H1 (cell line): Measurements from ENCODE around the gene RAPH1.
A peak's percentile ranks its signal among the peaks of the same experiment; 100 is the strongest.

Experiments used
- BRCA1 ChIP-seq: IDR thresholded peaks from 2 replicates; pipeline ENCODE4 v1.6.1; 2012; ENCODE audit warnings: low read depth, low read length, improper control_type of control experiment
- CEBPB ChIP-seq: IDR thresholded peaks from 2 replicates; pipeline ENCODE4 v1.6.1; 2012; ENCODE audit warnings: low read depth, low read length
- CREB1 ChIP-seq: IDR thresholded peaks from 2 replicates; pipeline ENCODE4 v1.6.1; 2012; ENCODE audit warnings: inconsistent platforms
- EP300 ChIP-seq, 2 experiments: IDR thresholded peaks; 1 replicate in 1 of 2; 2 replicates in 1 of 2; pipeline ENCODE4 v1.6.1; 2011 to 2012; ENCODE audit warnings: low read depth in 2 of 2, low read length in 2 of 2, mild to moderate bottlenecking in 2 of 2, borderline replicate concordance in 1 of 2, inconsistent platforms in 1 of 2, moderate library complexity in 1 of 2
- POLR2A ChIP-seq, 2 experiments: IDR thresholded peaks; 1 replicate in 1 of 2; 2 replicates in 1 of 2; pipeline ENCODE4 v1.6.1; 2011; ENCODE audit warnings: low read depth in 2 of 2, low read length in 2 of 2, mild to moderate bottlenecking in 2 of 2; ENCODE audit errors: control extremely low read depth in 1 of 2
- POLR2AphosphoS5 ChIP-seq: IDR thresholded peaks from 2 replicates; pipeline ENCODE4 v1.6.1; 2011; ENCODE audit warnings: low read depth, low read length
- SRF ChIP-seq: IDR thresholded peaks from 2 replicates; pipeline ENCODE4 v1.6.1; 2011; ENCODE audit warnings: mild to moderate bottlenecking, low read depth, low read length, moderate library complexity
- TF ChIP-seq, protein P1 (sequence below), 3 experiments: IDR thresholded peaks; 1 replicate in 2 of 3; 2 replicates in 1 of 3; pipeline versions ENCODE4 v1.5.1 to v1.6.1; 2011; ENCODE audit warnings: low read length in 3 of 3, mild to moderate bottlenecking in 3 of 3, inconsistent platforms in 2 of 3, low read depth in 1 of 3, moderate library complexity in 1 of 3; ENCODE audit not compliant: insufficient read depth in 1 of 3; ENCODE audit errors: control extremely low read depth in 1 of 3

GRCh38 chr2:203453858-203454451, 81.1 kb downstream of the RAPH1 start:
- TF ChIP-seq CEBPB (no peak), SRF (no peak), POLR2A (IDR thresholded peaks at IDR 0.05; ENCODE audit: control extremely low read depth in 1 of 2, low read depth in 2 of 2, low read length in 2 of 2) (no peak), CREB1 (no peak), BRCA1 (no peak), EP300 (IDR thresholded peaks at IDR 0.05; ENCODE audit: borderline replicate concordance in 1 of 2, low read depth in 2 of 2, low read length in 2 of 2) (no peak), POLR2AphosphoS5 (no peak)
- TF ChIP-seq, protein P1, sequence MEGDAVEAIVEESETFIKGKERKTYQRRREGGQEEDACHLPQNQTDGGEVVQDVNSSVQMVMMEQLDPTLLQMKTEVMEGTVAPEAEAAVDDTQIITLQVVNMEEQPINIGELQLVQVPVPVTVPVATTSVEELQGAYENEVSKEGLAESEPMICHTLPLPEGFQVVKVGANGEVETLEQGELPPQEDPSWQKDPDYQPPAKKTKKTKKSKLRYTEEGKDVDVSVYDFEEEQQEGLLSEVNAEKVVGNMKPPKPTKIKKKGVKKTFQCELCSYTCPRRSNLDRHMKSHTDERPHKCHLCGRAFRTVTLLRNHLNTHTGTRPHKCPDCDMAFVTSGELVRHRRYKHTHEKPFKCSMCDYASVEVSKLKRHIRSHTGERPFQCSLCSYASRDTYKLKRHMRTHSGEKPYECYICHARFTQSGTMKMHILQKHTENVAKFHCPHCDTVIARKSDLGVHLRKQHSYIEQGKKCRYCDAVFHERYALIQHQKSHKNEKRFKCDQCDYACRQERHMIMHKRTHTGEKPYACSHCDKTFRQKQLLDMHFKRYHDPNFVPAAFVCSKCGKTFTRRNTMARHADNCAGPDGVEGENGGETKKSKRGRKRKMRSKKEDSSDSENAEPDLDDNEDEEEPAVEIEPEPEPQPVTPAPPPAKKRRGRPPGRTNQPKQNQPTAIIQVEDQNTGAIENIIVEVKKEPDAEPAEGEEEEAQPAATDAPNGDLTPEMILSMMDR (IDR thresholded peaks at IDR 0.05; ENCODE audit: control extremely low read depth in 1 of 3, insufficient read depth in 1 of 3, low read depth in 1 of 3, low read length in 3 of 3), result peak in 2 of 3 experiments; percentile 52 to 66; a peak in 3 of 4 replicates
